CD4-positive, alpha-beta T cell treated with Interleukin-21 for 1 hour (primary cell): Measurements from ENCODE around the gene STARD3.
"Not testable (repeated sequence)": the region's sequence is repeated elsewhere in the genome, so short reads cannot be mapped to it uniquely, and the experiment has no call there.

ENCODE experiments used
- DNase-seq: peaks from one replicate; pipeline ENCODE4 v3.0.0-alpha.2; 2020

The STARD3 gene

GRCh38 chr17:39674179-39674578 is 37.2 kb downstream of the STARD3 start:
- DNase-seq: no peak

DNA sequence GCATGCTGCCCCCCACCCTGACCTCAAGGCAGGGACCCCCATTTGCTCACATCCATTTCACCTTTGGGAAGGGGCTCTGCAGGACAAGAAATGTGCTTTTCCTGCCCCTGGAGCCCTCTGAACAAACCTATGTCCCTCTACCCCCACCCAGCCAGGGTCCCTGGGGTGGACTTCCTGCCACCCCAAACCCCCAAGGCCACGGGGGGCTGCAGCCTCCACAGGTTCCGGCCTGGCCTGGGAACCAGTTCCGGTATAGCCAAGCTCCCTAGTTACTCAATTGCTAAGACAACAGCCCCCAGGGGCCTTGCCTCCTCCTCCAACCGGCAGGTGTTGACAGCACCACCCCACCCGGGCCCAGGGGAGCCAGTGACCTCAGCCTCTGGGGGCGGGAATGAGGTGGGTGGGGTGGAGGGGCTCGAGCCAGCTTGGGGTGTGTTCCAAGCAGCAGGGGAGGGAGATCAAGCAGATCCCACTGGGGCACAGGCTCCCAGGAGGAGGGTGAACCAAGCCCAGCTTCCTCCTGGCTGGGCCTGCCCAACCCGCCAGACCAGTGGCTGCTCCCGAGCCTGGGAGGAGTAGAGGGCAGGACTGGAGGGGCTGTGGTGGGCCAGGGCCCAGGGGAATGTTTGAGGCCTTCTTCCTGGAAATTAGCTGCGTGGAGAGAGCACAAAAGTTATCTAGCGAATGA is 37.9 kb downstream of the STARD3 start:
- DNase-seq: no peak

DNA sequence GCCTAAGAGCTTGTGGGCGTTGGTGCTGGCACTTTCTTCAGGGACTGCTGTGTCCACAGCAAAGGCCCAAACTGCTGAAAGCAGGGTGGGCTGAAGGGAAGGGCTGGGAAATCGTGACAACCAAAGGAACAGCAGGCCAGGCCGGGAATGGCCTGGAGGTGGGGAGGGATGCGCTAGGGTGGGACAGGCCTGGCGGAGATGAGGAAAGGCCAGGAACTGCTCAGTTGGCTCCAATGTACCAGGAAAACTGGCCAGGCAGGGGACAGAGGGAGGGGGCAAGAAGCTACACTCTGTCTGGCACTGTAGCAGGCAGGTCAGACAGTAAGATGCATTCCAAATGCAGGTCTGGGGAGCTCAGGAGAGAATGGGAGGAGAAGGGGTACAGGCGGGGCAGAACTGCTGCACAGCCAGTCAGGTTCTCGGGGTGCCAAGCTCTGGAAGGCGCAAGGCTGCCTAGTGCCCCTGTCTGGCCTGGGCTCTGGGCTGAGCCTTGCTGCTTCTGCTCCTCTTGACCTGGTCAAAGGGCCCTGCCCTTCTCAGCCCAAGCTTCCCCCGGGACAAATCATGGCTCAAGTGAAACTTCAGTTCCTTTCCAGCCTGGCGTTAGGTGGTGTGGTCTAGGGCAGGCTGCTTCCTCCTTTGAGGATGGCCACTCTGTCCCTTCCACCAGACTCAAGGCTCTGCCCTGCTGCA is 38.6 kb downstream of the STARD3 start:
- no peak for DNase-seq

- peak; percentile 71 for DNase-seq
These were observed 39.4 kb downstream of the STARD3 start for GRCh38 chr17:39676198-39676819.

DNA sequence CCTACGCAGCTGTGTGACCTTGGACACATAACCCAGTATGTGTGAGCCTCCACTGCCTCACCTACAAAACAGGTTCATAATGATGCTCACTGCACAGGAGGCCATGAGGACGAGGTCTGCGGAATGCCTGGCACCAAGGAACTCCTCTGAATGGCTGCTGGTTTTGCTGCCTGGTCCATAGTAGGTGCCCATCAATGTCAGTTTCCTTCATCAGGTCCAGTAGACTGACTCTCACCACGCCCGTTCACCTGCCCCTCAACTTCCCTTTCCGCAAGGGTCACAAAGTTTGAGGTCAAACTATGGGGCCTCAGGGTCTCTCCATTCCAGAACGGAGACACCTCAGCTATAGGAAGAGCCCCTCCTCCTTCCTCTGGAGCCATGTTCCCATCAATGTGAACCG is 40.1 kb downstream of the STARD3 start:
- DNase-seq: no peak

DNA sequence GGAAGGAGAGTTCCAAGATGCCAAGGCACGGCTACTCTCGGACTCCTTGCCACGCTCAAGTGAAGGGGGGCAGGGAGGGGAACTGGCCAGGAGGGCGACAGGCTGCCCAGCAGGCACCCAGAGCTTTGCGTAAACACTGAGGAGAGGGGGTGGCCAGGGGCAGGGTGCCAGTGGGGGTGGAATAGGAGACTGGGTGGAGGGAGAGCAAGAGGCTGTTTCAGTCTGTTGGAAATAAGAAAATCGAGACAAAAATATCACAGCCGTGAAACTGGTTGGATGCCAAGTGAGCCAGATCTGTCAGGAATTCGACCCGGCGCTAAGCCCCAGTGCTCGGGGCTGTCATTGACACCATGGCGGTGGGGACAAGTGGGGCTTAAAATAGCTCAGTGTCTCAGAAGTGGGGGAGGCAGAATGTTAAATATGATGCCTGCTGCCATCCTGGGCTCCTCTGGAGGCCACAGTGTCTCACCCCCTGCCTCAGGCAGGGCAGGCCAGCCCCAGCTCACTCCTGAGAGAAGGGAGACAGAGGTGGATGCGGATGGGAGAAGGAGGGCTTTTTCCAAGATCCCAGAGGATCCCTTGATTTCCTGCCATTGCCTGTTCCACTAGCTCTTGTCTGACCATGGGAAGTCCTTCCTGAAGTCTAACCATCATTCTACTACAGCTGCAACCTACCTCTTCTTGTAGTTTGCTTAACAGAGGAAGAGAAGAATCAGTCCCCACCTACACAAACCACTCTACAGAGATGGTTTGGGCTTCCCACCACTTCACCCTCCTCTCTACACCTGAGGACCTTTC is 40.8 kb downstream of the STARD3 start:
- no peak for DNase-seq

GRCh38 chr17:39678340-39679116 is 41.6 kb downstream of the STARD3 start:
- DNase-seq: no peak

- peak; percentile 63 for DNase-seq
These were observed 42.7 kb downstream of the STARD3 start for GRCh38 chr17:39679521-39680192.

GRCh38 chr17:39683295-39683939 is 46.5 kb downstream of the STARD3 start:
- no peak for DNase-seq

DNA sequence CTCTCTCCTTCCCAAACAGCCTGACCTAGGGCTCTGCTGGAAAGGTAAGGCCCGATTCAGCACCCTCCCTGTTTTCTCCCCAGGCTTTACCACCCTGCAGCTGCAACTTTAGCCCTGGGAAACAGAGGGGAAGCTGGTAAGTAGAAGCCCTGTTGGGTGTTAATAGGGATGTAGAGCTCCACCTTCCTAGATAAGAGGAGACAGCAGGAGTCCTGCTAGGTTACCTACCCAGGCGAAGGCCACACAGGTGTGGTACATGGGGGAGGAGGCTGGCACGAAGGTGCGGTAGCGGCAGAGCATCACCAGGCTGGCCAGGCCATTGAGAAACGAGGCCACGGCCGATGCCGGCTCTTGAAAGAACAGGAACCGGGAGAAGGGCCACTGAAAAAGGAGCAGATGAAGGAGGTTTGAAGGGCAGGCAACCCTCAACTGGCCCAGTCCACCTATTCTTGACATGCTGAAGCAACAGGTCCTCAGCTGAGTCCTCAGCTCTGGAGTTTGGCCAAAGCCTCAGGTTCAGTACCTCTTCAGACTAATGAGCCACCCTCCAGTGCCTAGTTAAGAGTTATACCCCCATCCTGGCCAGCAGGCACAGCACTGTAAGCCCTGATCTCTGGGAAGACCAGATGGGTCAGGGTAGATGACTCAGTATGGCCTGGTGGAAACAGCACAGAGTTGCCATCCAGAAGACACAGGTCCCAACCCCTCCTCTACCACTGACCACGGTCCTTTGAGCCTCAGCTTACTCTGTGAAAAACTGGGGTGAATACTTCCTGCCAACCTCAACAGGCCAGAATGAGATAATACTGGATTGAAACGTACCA is 47.6 kb downstream of the STARD3 start:
- no peak for DNase-seq

GRCh38 chr17:39687101-39687545 is 50.2 kb downstream of the STARD3 start:
- no peak for DNase-seq

DNA sequence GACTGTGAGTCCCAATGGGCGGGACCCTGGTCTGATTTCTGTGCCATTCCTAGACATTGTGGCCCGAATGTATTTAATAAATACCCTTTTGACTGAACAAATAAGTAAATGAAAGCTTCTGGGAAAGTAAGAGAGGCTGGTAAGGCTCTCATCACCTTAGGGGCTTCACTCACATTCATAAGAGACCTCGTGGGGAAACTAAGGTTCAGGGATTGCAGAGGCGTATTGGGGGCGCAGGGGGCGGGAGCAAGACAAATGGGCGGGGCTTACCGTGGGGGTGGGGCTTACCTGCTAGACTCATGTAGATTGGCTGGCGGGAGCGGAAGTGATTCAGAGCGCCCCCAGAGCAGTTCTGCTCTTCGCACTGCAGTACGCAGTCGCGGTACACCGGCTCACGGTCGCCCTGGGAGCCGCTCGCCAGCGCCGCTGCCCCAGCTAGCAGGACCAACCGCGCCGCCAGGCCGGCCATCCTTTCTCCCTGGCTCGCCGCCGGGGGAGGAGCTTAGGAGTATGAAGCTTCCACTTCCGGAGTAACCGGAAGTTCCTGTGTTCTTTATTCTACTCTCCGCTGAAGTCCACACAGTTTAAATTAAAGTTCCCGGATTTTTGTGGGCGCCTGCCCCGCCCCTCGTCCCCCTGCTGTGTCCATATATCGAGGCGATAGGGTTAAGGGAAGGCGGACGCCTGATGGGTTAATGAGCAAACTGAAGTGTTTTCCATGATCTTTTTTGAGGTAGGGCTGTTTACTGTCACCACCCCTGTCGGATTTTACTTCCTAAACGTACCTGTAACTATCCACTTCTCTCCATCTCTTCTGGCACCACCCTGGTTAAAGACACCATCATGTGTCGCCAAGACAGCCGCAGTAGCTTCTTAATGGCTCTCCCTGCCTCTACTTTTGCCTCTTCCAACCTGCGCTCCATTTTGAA is 50.9 kb downstream of the STARD3 start, which contains the start of gene PGAP3:
PGAP3 (minus strand) TSS at position 512 of the 929 bp plus-strand sequence; CDS start at position 469, 43 bp downstream.
- peak; percentile 86 for DNase-seq

DNA sequence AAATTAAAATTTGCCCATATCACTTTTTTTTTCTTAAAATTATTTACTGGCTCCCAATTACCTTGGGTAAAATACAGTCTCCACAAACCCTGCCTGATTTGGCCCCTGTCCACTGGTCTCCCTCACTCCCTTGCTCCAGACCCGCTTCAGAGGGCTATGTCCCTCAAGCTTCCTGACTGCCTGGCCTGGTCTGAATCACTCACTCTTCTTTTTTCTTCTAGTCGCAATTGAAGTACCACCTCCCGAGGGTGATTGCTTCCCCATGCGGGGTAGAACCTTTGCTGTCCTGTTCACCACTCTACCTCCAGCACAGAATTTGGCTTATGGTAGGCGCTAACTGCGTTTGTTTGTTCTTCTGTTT is 51.5 kb downstream of the STARD3 start:
- no peak for DNase-seq

DNA sequence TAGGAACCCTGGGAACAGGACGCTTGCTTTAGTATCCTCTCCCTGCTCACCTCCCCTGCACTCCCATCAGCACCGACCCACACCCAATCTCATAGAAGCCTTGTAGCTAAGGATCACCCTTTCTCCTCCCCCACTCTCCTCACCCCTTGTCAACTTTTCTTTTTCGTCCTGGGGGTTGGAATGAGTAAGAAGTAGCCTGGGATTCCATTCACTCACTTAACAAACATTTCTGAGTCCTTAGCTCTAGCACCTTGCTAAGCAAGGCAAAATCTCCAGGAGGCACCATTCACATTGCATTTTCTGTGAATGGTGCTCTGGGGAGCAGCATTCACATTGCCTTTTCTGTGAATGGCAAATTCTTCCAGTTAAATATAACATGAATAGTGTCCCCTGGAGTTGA is 52.0 kb downstream of the STARD3 start:
- DNase-seq: no peak

DNA sequence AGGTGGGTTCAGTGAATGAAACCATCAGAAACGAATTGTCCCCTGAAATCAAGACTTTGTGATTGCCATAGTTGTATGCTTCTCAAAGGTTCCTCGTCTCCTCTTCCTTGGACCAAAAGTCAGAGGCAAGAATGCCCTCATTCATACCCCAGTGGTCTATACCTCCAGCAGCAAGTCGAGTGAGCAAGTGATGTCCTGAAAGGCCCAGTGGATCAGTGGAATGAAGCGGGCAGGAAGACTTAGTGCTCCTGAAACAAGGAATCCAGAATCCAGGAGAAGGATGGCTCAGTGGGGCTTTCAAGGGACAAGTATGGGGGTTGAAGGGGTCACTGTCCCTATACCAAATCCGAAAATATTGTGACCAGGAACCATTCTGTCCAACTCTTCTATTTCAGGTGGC is 57.6 kb downstream of the STARD3 start:
- no peak for DNase-seq

GRCh38 chr17:39695089-39695474 is 58.1 kb downstream of the STARD3 start:
- DNase-seq: no peak

GRCh38 chr17:39696731-39697130 is 59.8 kb downstream of the STARD3 start:
- DNase-seq: no peak

DNA sequence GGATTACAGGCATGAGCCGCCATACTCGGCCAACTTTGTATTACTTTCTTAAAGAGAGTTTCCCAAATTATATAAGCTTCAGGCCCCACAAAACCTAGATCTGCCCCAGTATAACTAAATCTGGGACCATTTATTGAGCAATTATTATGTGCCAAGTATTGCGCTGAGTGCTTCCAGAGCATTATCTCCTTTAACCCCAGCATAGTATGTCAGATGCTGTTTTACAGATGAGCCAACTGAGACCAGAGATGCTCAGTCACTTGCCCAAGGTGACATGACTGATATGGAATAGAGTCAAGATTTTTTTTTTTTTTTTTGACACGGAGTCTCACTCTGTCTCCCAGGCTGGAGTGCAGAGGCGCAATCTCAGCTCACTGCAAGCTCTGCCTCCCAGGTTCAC is 61.0 kb downstream of the STARD3 start:
- DNase-seq: no peak

DNA sequence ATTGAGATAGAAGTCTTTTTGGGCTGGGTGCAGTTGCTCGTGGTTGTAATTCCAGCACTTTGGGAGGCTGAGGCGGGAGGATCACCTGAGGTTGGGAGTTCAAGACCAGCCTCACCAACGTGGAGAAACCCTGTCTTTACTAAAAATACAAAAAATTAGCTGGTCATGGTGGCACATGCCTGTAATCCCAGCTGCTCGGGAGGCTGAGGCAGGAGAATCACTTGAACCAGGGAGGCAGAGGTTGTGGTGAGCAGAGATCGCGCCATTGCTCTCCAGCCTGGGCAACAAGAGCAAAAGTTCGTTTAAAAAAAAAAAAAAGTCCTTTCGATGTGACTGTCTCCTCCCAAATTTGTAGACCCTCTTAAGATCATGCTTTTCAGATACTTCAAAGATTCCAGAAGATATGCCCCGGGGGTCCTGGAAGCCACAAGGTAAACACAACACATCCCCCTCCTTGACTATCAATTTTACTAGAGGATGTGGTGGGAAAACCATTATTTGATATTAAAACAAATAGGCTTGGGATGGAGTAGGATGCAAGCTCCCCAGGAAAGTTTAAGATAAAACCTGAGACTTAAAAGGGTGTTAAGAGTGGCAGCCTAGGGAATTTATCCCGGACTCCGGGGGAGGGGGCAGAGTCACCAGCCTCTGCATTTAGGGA is 62.3 kb downstream of the STARD3 start:
- not testable (repeated sequence) for DNase-seq
